Panc1 (cell line): ENCODE data around the gene CEP63. TPM values are rescaled to one million over a fixed set of nuclear protein-coding genes. Genes with fewer than 3 reads are reported as not detected.

Experiments
- ATAC-seq: fragments of 200-7000 bp; cut with Tn5 transposase; 2 replicates; pipeline ENCODE4 v1.9.1; 2020; ENCODE audit warnings: mild to moderate bottlenecking, moderate library complexity
- BruUV-seq: library from RNA; stranded (reverse); fragments of 400-500 nt; replicated peaks from 2 replicates; lab custom pipeline; 2021; lab: Mats Ljungman, UMichigan
- CTCF ChIA-PET: fragments of 300-600 bp; sonication (Branson Sonifier 250); formaldehyde crosslinking; loops from one replicate; lab custom pipeline; 2022; ENCODE audit warnings: antibody characterized with exemption; lab: Charles Lee
- POLR2A ChIA-PET: fragments of 300-600 bp; sonication (Branson Sonifier 250); formaldehyde crosslinking; loops from one replicate; lab custom pipeline; 2022; ENCODE audit warnings: antibody characterized with exemption; lab: Charles Lee
- DNase-seq: peaks from one replicate; pipeline ENCODE4 v3.0.0-alpha.2; 2010; ENCODE audit warnings: low read depth, low spot score
- H3K27ac ChIP-seq: 2 replicates; pipeline ENCODE4 v1.5.1; 2011; ENCODE audit warnings: mild to moderate bottlenecking, low read length, inconsistent platforms
- H3K27me3 ChIP-seq: fragments of 200-500 bp; sonication (Bioruptor generic); 2 replicates; pipeline ENCODE4 v1.6.0; 2014; ENCODE audit warnings: low read length, inconsistent platforms; ENCODE audit not compliant: control insufficient read depth, insufficient read depth
- H3K36me3 ChIP-seq: fragments of 200-500 bp; sonication (Bioruptor generic); 2 replicates; pipeline ENCODE4 v1.5.1; 2014; ENCODE audit warnings: inconsistent platforms, mild to moderate bottlenecking, low read length, moderate library complexity; ENCODE audit not compliant: control insufficient read depth, insufficient read depth
- H3K4me1 ChIP-seq: 2 replicates; pipeline ENCODE4 v1.5.1; 2011; ENCODE audit warnings: inconsistent platforms, mild to moderate bottlenecking, low read length, moderate library complexity; ENCODE audit not compliant: control insufficient read depth, insufficient read depth
- H3K4me3 ChIP-seq, 2 experiments: 2 replicates each; pipeline ENCODE4 v1.5.1; 2011 to 2012; ENCODE audit warnings: low read depth in 2 of 2, low read length in 2 of 2, mild to moderate bottlenecking in 2 of 2, inconsistent platforms in 1 of 2, moderate library complexity in 1 of 2
- H3K9me3 ChIP-seq: fragments of 200-500 bp; sonication (Bioruptor generic); 2 replicates; pipeline ENCODE4 v1.5.1; 2014; ENCODE audit warnings: low read depth, mild to moderate bottlenecking, inconsistent platforms, low read length, moderate library complexity; ENCODE audit not compliant: control insufficient read depth, insufficient read depth
- CTCF ChIP-seq: fragments of 450-650 bp; IDR thresholded peaks from 2 replicates; pipeline ENCODE4 v1.5.1; 2017; ENCODE audit warnings: mild to moderate bottlenecking
- POLR2AphosphoS5 ChIP-seq: IDR thresholded peaks from 2 replicates; pipeline ENCODE4 v1.6.1; 2012; ENCODE audit warnings: mild to moderate bottlenecking, low read depth, low read length, moderate library complexity
- REST ChIP-seq, 2 experiments: IDR thresholded peaks; 2 replicates each; pipeline ENCODE4 v1.6.1; 2011 to 2012; ENCODE audit warnings: low read depth in 2 of 2, control low read depth in 1 of 2, low read length in 1 of 2, mild to moderate bottlenecking in 1 of 2, moderate library complexity in 1 of 2; ENCODE audit not compliant: insufficient read depth in 1 of 2
- SIN3A ChIP-seq: IDR thresholded peaks from 2 replicates; pipeline ENCODE4 v1.6.1; 2012; ENCODE audit warnings: low read depth, mild to moderate bottlenecking, low read length, moderate library complexity, borderline replicate concordance; ENCODE audit not compliant: insufficient read depth
- TCF7L2 ChIP-seq: IDR thresholded peaks from 2 replicates; pipeline ENCODE4 v1.6.1; 2011; ENCODE audit warnings: mild to moderate bottlenecking, low read depth, low read length, inconsistent platforms
- in situ Hi-C: cut with HindIII; loops from 2 replicates; pipeline ENCODE4 v1.10.0; 2016; ENCODE audit warnings: low sequenced_read_pairs, low pct_unique_long_range_greater_than_20kb
- intact Hi-C: fragments of 100-400 bp; cut with micrococcal nuclease; formaldehyde crosslinking; loops from one replicate; pipeline ENCODE4 v1.10.0; 2022; ENCODE audit not compliant: unreplicated experiment
- total RNA-seq: library from RNA; stranded (reverse); gene quantifications from one replicate; pipeline ENCODE4 v1.2.1, GENCODE V29; 2021; ENCODE audit not compliant: unreplicated experiment

The CEP63 gene
- total RNA-seq, 1 experiment from 2014 or later: 30.5 TPM

GRCh38 chr3:134459562-134459961, 26.3 kb upstream of the CEP63 start:
- CTCF ChIA-PET: interaction anchor here (0.6 kb wide), 1 partner anchor 27 kb away, joined by 5 read pairs; no protein-coding TSS in a partner anchor
- intact Hi-C loops: no loop called here
- ATAC-seq: no peak
- Histone ChIP-seq H3K36me3 (no peaks in the 10 kb centered on the region), H3K27me3 (no peaks in the 10 kb centered on the region), H3K4me3 (no peak overlapping the region), H3K4me1 (no peaks in the 10 kb centered on the region), H3K27ac (no peak overlapping the region), H3K9me3 (no peaks in the 10 kb centered on the region)
- POLR2A ChIA-PET: no interaction called here
- BruUV-seq: no TSS peak
- no peak for DNase-seq
- TF ChIP-seq REST (IDR thresholded peaks at IDR 0.05; ENCODE audit: insufficient read depth in 1 of 2, low read depth in 2 of 2, low read length in 1 of 2) (no peak), CTCF (no peak), POLR2AphosphoS5 (no peak), SIN3A (no peak), TCF7L2 (no peak)
- in situ Hi-C loops: no loop called here

- no peak for ATAC-seq
- TF ChIP-seq SIN3A (no peak), REST (IDR thresholded peaks at IDR 0.05; ENCODE audit: insufficient read depth in 1 of 2, low read depth in 2 of 2, low read length in 1 of 2) (no peak), TCF7L2 (no peak), CTCF (no peak), POLR2AphosphoS5 (no peak)
- Histone ChIP-seq H3K36me3 (no peaks in the 10 kb centered on the region), H3K4me1 (no peaks in the 10 kb centered on the region), H3K27ac (no peak overlapping the region), H3K4me3 (no peak overlapping the region), H3K9me3 (no peaks in the 10 kb centered on the region), H3K27me3 (no peaks in the 10 kb centered on the region)
- intact Hi-C loops (no loop called here), in situ Hi-C loops (no loop called here)
- CTCF ChIA-PET: no interaction called here
- POLR2A ChIA-PET: no interaction called here
- BruUV-seq: no TSS peak
- DNase-seq: no peak
Measured at GRCh38 chr3:134460965-134461364, 24.9 kb upstream of the CEP63 start.
